DMS 273 (cell line): ENCODE measurements around the gene STARD4.

Experiments used
- DNase-seq: peaks from one replicate; lab custom pipeline; 2025; ENCODE audit not compliant: unreplicated experiment; lab: John Stamatoyannopoulos, UW

STARD4 gene

GRCh38 chr5:111478266-111478665 lies 34.1 kb downstream of the STARD4 start:
- DNase-seq, result peak; percentile 46

GRCh38 chr5:111472579-111472978 lies 39.8 kb downstream of the STARD4 start:
- peak; percentile 14 for DNase-seq

- DNase-seq, result no peak
Observed at GRCh38 chr5:111472096-111472495, 40.2 kb downstream of the STARD4 start.

- DNase-seq, result peak; percentile 27
Observed at GRCh38 chr5:111469903-111470302, 42.4 kb downstream of the STARD4 start.

GRCh38 chr5:111469293-111469896 lies 42.9 kb downstream of the STARD4 start:
- DNase-seq, result no peak

- no peak for DNase-seq
Observed at GRCh38 chr5:111463311-111463710, 49.0 kb downstream of the STARD4 start.

GRCh38 chr5:111461934-111462333 lies 50.4 kb downstream of the STARD4 start:
- no peak for DNase-seq

GRCh38 chr5:111461255-111461671 lies 51.1 kb downstream of the STARD4 start:
- peak; percentile 72 for DNase-seq

GRCh38 chr5:111454776-111455175 lies 57.6 kb downstream of the STARD4 start:
- peak; percentile 44 for DNase-seq

- DNase-seq, result peak; percentile 93
Observed at GRCh38 chr5:111454198-111454622, 58.1 kb downstream of the STARD4 start.

- DNase-seq, result peak; percentile 88
Observed at GRCh38 chr5:111453747-111454146, 58.6 kb downstream of the STARD4 start.

GRCh38 chr5:111453295-111453694 lies 59.0 kb downstream of the STARD4 start:
- DNase-seq, result peak; percentile 64

- DNase-seq, result no peak
Observed at GRCh38 chr5:111447822-111448221, 64.5 kb downstream of the STARD4 start.

- DNase-seq, result no peak
Observed at GRCh38 chr5:111447099-111447498, 65.2 kb downstream of the STARD4 start.
